WERI-Rb-1 (cell line): ENCODE data around the gene SERPINF2.

Experiments
- DNase-seq: peaks from one replicate; pipeline ENCODE4 v3.0.0-alpha.2; 2020
- H3K27ac ChIP-seq: fragments of 250-450 bp; sonication (Bioruptor Pico); 2 replicates; pipeline ENCODE4 v1.5.1; 2020; ENCODE audit warnings: mild to moderate bottlenecking, moderate library complexity
- H3K27me3 ChIP-seq: fragments of 250-450 bp; sonication (Bioruptor Pico); 2 replicates; pipeline ENCODE4 v1.5.1; 2021; ENCODE audit warnings: mild to moderate bottlenecking, low read depth, moderate library complexity; ENCODE audit not compliant: insufficient read depth, severe bottlenecking
- H3K36me3 ChIP-seq: fragments of 250-450 bp; sonication (Bioruptor Pico); 2 replicates; pipeline ENCODE4 v1.5.1; 2020; ENCODE audit warnings: mild to moderate bottlenecking, moderate library complexity
- H3K4me3 ChIP-seq: 2 replicates; pipeline ENCODE4 v1.5.1; 2011; ENCODE audit warnings: low read depth, mild to moderate bottlenecking, control low read depth, low read length
- H3K9me3 ChIP-seq: fragments of 250-450 bp; sonication (Bioruptor Pico); 2 replicates; pipeline ENCODE4 v1.5.1; 2021; ENCODE audit warnings: mild to moderate bottlenecking, moderate library complexity; ENCODE audit not compliant: severe bottlenecking
- CTCF ChIP-seq: IDR thresholded peaks from 2 replicates; pipeline ENCODE4 v1.5.1; 2011; ENCODE audit warnings: low read depth, mild to moderate bottlenecking, control low read depth, inconsistent platforms, low read length

Gene SERPINF2

GRCh38 chr17:1714427-1714979 is 28.2 kb upstream of the SERPINF2 start:
- no peak for TF ChIP-seq CTCF
- Histone ChIP-seq H3K4me3 (peak overlapping the region; percentile 29), H3K9me3 (no peaks in the 10 kb centered on the region), H3K27ac (peak overlapping the region; percentile 44; the same call in 1 of the 2 replicates), H3K36me3 (no peaks in the 10 kb centered on the region), H3K27me3 (no peaks in the 10 kb centered on the region)
- DNase-seq, result peak; percentile 92

GRCh38 chr17:1714980-1715802 is 27.5 kb upstream of the SERPINF2 start:
- peak; percentile 39 for DNase-seq
- TF ChIP-seq CTCF, result no peak
- H3K27me3 ChIP-seq, result no peaks in the 10 kb centered on the region

DNA sequence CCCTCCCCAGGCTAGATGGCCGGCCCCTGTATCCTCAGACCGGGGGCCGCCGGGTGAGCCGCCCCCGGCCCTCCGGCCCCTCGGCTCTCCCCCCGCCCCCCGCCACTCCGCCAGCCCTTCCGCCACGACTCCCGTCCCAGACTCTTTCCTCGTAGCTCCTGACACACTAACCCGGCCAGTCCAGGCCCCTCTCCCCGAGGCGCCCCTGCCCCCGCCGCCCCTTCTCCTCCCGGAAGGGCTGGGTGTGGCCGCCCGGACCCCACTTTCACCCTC is 26.9 kb upstream of the SERPINF2 start:
- H3K36me3 ChIP-seq, result no peaks in the 10 kb centered on the region
- no peak overlapping the region; the same call in 1 of the 2 replicates for H3K27ac ChIP-seq
- no peak for DNase-seq
- TF ChIP-seq CTCF, result no peak
- H3K27me3 ChIP-seq, result no peaks in the 10 kb centered on the region
- H3K9me3 ChIP-seq, result no peaks in the 10 kb centered on the region
- peak overlapping the region; percentile 47 for H3K4me3 ChIP-seq

More at GRCh38 chr17:1714980-1715802, 27.5 kb upstream of the SERPINF2 start:
- H3K9me3 ChIP-seq, result no peaks in the 10 kb centered on the region
- peak overlapping the region; percentile 47 for H3K4me3 ChIP-seq
- no peaks in the 10 kb centered on the region for H3K36me3 ChIP-seq
- H3K27ac ChIP-seq, result no peak overlapping the region

GRCh38 chr17:1716076-1716911 is 26.4 kb upstream of the SERPINF2 start:
- H3K9me3 ChIP-seq, result no peaks in the 10 kb centered on the region
- no peaks in the 10 kb centered on the region for H3K36me3 ChIP-seq
- 0 out of 2 replicates have a peak, but pooled peaks have one; percentile 8 for TF ChIP-seq CTCF
- DNase-seq, result peak; percentile 100
- H3K27me3 ChIP-seq, result no peaks in the 10 kb centered on the region
- H3K4me3 ChIP-seq, result peak overlapping the region; percentile 81
- peak overlapping the region; percentile 91 for H3K27ac ChIP-seq

- DNase-seq, result peak; percentile 95
- no peaks in the 10 kb centered on the region for H3K36me3 ChIP-seq
- peak overlapping the region; percentile 91 for H3K27ac ChIP-seq
- H3K4me3 ChIP-seq, result peak overlapping the region; percentile 81
- TF ChIP-seq CTCF, result no peak
- no peaks in the 10 kb centered on the region for H3K9me3 ChIP-seq
- no peaks in the 10 kb centered on the region for H3K27me3 ChIP-seq
These were observed 25.6 kb upstream of the SERPINF2 start for GRCh38 chr17:1716912-1717695.
